H1 (cell line): Measurements from ENCODE around the gene RPL6. TPM values are rescaled to one million over a fixed set of nuclear protein-coding genes. Genes with fewer than 3 reads are reported as not detected.

Source experiments
- CTCF ChIA-PET: fragments of 300-600 bp; sonication (Branson Sonifier 250); formaldehyde crosslinking; loops from one replicate; lab custom pipeline; 2021; ENCODE audit not compliant: partially characterized antibody; lab: Charles Lee
- POLR2A ChIA-PET: fragments of 300-600 bp; sonication (Branson Sonifier 250); formaldehyde crosslinking; loops from one replicate; lab custom pipeline; 2021; ENCODE audit warnings: inconsistent platforms; ENCODE audit not compliant: partially characterized antibody; lab: Charles Lee
- DNase-seq, 2 experiments: peaks; one replicate each; pipeline versions ENCODE4 v3.0.0 to v3.0.0-alpha.2; 2010 to 2022; ENCODE audit warnings: low spot score in 2 of 2, low read depth in 1 of 2, mixed read lengths in 1 of 2
- FAIRE-seq: peaks from 2 replicates; lab custom pipeline; 2011; peaks lifted over from hg19 to GRCh38; lab: Jason Lieb, UNC
- H2AFZ ChIP-seq: 2 replicates; pipeline ENCODE4 v1.8.1; 2012; ENCODE audit warnings: low read length, inconsistent platforms
- H2AK5ac ChIP-seq: 2 replicates; pipeline ENCODE4 v1.6.1; 2013; ENCODE audit warnings: low read depth, low read length
- H2BK120ac ChIP-seq: replicated peaks from 2 replicates; pipeline ENCODE3; 2013; ENCODE audit warnings: low read depth, low read length, inconsistent platforms
- H2BK12ac ChIP-seq: 2 replicates; pipeline ENCODE4 v1.6.1; 2013; ENCODE audit warnings: low read depth, low read length
- H2BK15ac ChIP-seq: 2 replicates; pipeline ENCODE4 v1.6.1; 2013; ENCODE audit warnings: low read length
- H2BK20ac ChIP-seq: 2 replicates; pipeline ENCODE4 v1.6.1; 2013; ENCODE audit warnings: low read length
- H2BK5ac ChIP-seq: 2 replicates; pipeline ENCODE4 v1.6.1; 2013; ENCODE audit warnings: low read depth, low read length
- H3K14ac ChIP-seq: 2 replicates; pipeline ENCODE4 v1.6.1; 2013; ENCODE audit warnings: inconsistent platforms; ENCODE audit not compliant: insufficient read length
- H3K18ac ChIP-seq: 2 replicates; pipeline ENCODE4 v1.6.1; 2013; ENCODE audit warnings: low read length; ENCODE audit errors: extremely low read depth
- H3K23ac ChIP-seq: 2 replicates; pipeline ENCODE4 v1.6.1; 2013; ENCODE audit warnings: inconsistent platforms; ENCODE audit not compliant: insufficient read length
- H3K23me2 ChIP-seq: 2 replicates; pipeline ENCODE4 v1.6.1; 2013; ENCODE audit warnings: low read depth, low read length
- H3K27ac ChIP-seq: 2 replicates; pipeline ENCODE4 v1.6.1; 2011; ENCODE audit warnings: low read depth, low read length, inconsistent platforms
- H3K27me3 ChIP-seq, 4 experiments: replicated peaks in 1 of 4; 1 replicate in 1 of 4; 2 replicates in 3 of 4; pipeline versions ENCODE4 v1.6.1 to v1.8.1; 2011 to 2013; ENCODE audit warnings: low read length in 3 of 4, mild to moderate bottlenecking in 3 of 4, inconsistent platforms in 2 of 4, mixed read lengths in 2 of 4, moderate library complexity in 1 of 4; ENCODE audit not compliant: control insufficient read depth in 3 of 4, insufficient read depth in 3 of 4; ENCODE audit errors: extremely low read depth in 1 of 4
- H3K36me3 ChIP-seq, 4 experiments: 2 replicates each; pipeline versions ENCODE4 v1.6.1 to v1.8.1; 2011 to 2013; ENCODE audit warnings: mild to moderate bottlenecking in 4 of 4, low read length in 3 of 4, moderate library complexity in 2 of 4, control low read depth in 1 of 4, inconsistent platforms in 1 of 4; ENCODE audit not compliant: insufficient read depth in 4 of 4, control insufficient read depth in 2 of 4
- H3K4ac ChIP-seq: replicated peaks from 2 replicates; pipeline ENCODE3; 2013; ENCODE audit warnings: low read length, low read depth, mixed read lengths, inconsistent platforms; ENCODE audit not compliant: insufficient read length
- H3K4me1 ChIP-seq, 4 experiments: replicated peaks in 1 of 4; 1 replicate in 1 of 4; 2 replicates in 3 of 4; pipeline versions ENCODE4 v1.6.1 to v1.8.1; 2011 to 2013; ENCODE audit warnings: low read length in 3 of 4, inconsistent platforms in 2 of 4, mixed read lengths in 1 of 4; ENCODE audit not compliant: insufficient read depth in 4 of 4, control insufficient read depth in 3 of 4
- H3K4me2 ChIP-seq, 2 experiments: 2 replicates each; pipeline versions ENCODE4 v1.6.1 to v1.8.1; 2011 to 2013; ENCODE audit warnings: low read depth in 2 of 2, low read length in 2 of 2, control low read depth in 1 of 2, inconsistent platforms in 1 of 2, mild to moderate bottlenecking in 1 of 2; ENCODE audit not compliant: insufficient read depth in 1 of 2
- H3K4me3 ChIP-seq, 4 experiments: fragments of 200-600, 300-600 bp in 1 of 4; sonication (generic), shearing (Covaris generic), sonication (Bioruptor Twin) in 1 of 4; 2 replicates each; pipeline versions ENCODE4 v1.5.1 to v1.8.1; 2011 to 2016; ENCODE audit warnings: low read length in 4 of 4, low read depth in 3 of 4, control low read depth in 2 of 4, inconsistent platforms in 2 of 4, mild to moderate bottlenecking in 2 of 4, mixed read lengths in 1 of 4, moderate library complexity in 1 of 4; ENCODE audit not compliant: insufficient read depth in 2 of 4; ENCODE audit errors: extremely low read depth in 1 of 4
- H3K56ac ChIP-seq: replicated peaks from 2 replicates; pipeline ENCODE3; 2013; ENCODE audit warnings: low read depth, mild to moderate bottlenecking, mixed read lengths, low read length, inconsistent platforms; ENCODE audit not compliant: insufficient read length
- H3K79me1 ChIP-seq: 2 replicates; pipeline ENCODE4 v1.6.1; 2013; ENCODE audit warnings: low read depth, low read length, control low read depth
- H3K79me2 ChIP-seq, 2 experiments: 2 replicates each; pipeline versions ENCODE4 v1.6.1 to v1.8.1; 2012 to 2013; ENCODE audit warnings: low read length in 2 of 2, mild to moderate bottlenecking in 2 of 2, inconsistent platforms in 1 of 2; ENCODE audit not compliant: insufficient read depth in 2 of 2, control insufficient read depth in 1 of 2
- H3K9ac ChIP-seq, 4 experiments: replicated peaks in 1 of 4; 1 replicate in 1 of 4; 2 replicates in 3 of 4; pipeline versions ENCODE4 v1.6.1 to v1.8.1; 2011 to 2013; ENCODE audit warnings: low read depth in 3 of 4, low read length in 3 of 4, control low read depth in 2 of 4, mild to moderate bottlenecking in 2 of 4, moderate library complexity in 2 of 4, inconsistent platforms in 1 of 4; ENCODE audit errors: extremely low read depth in 1 of 4
- H3K9me3 ChIP-seq, 2 experiments: 2 replicates each; pipeline versions ENCODE4 v1.6.1 to v1.8.1; 2012 to 2013; ENCODE audit warnings: mild to moderate bottlenecking in 2 of 2, moderate library complexity in 2 of 2, control low read depth in 1 of 2, inconsistent platforms in 1 of 2, low read depth in 1 of 2, low read length in 1 of 2, mixed read lengths in 1 of 2; ENCODE audit not compliant: insufficient read depth in 2 of 2
- H4K20me1 ChIP-seq, 2 experiments: replicated peaks in 1 of 2; 2 replicates each; pipeline versions ENCODE3 to v1.8.1; 2011 to 2013; ENCODE audit warnings: inconsistent platforms in 2 of 2, low read length in 2 of 2, mild to moderate bottlenecking in 1 of 2; ENCODE audit not compliant: insufficient read depth in 2 of 2, control insufficient read depth in 1 of 2
- H4K5ac ChIP-seq: 2 replicates; pipeline ENCODE4 v1.6.1; 2013; ENCODE audit warnings: low read length, low read depth, mixed read lengths, inconsistent platforms; ENCODE audit not compliant: insufficient read length
- H4K8ac ChIP-seq: 2 replicates; pipeline ENCODE4 v1.8.0; 2013; ENCODE audit warnings: mild to moderate bottlenecking, moderate library complexity, low read length, inconsistent platforms; ENCODE audit not compliant: insufficient read depth; ENCODE audit errors: extremely low read depth
- H4K91ac ChIP-seq: replicated peaks from 2 replicates; pipeline ENCODE3; 2013; ENCODE audit warnings: low read length, mixed read lengths, inconsistent platforms; ENCODE audit not compliant: insufficient read length
- POLR2AphosphoS5 ChIP-seq: IDR thresholded peaks from 2 replicates; pipeline ENCODE4 v1.6.1; 2011; ENCODE audit warnings: low read depth, low read length
- RAD21 ChIP-seq, 2 experiments: IDR thresholded peaks in 1 of 2; conservative IDR thresholded peaks in 1 of 2; 2 replicates each; pipeline ENCODE4 v1.6.1; 2011; ENCODE audit warnings: low read depth in 2 of 2, low read length in 2 of 2, improper control_type of control experiment in 1 of 2, inconsistent platforms in 1 of 2, mild to moderate bottlenecking in 1 of 2, moderate library complexity in 1 of 2
- SP2 ChIP-seq: IDR thresholded peaks from 2 replicates; pipeline ENCODE4 v1.6.1; 2012; ENCODE audit warnings: mild to moderate bottlenecking, low read length, inconsistent platforms
- TBP ChIP-seq: IDR thresholded peaks from 2 replicates; pipeline ENCODE4 v1.6.1; 2011; ENCODE audit warnings: low read depth, low read length, improper control_type of control experiment
- WGBS, 2 experiments: shearing (Covaris generic) in 1 of 2; methylation state at CpG; one replicate each; pipeline versions ENCODE4 v1.1.6 to v1.1.7; 2013 to 2015; ENCODE audit warnings: low lambda C conversion rate in 2 of 2, mixed read lengths in 2 of 2, inconsistent platforms in 1 of 2, low coverage in 1 of 2, missing lambda C conversion rate in 1 of 2; ENCODE audit not compliant: insufficient replicate concordance in 2 of 2, insufficient coverage in 1 of 2, insufficient read length in 1 of 2; ENCODE audit errors: extremely low coverage in 1 of 2, missing lambda C conversion rate in 1 of 2; 5-methylcytosine and 5-hydroxymethylcytosine counted together
- polyA plus RNA-seq, 7 experiments: library from polyadenylated mRNA; depleted of rRNA in 3 of 7; stranded (reverse) in 5 of 7; unstranded in 2 of 7; fragments of >200 nt in 5 of 7; fragments of 200-250 nt in 2 of 7; gene quantifications; 1 replicate in 5 of 7; 2 replicates in 1 of 7; 4 replicates in 1 of 7; pipeline versions ENCODE4 v1.2.1 to v1.2.3, GENCODE V29; 2011 to 2013; ENCODE audit warnings: missing spikeins in 2 of 7, mixed read lengths in 2 of 7
- total RNA-seq: library from RNA; stranded (reverse); fragmentation: NEBNext Ultra II Directional; extraction: Animal tissue kit (Norgen Biotek cat#: 25700); gene quantifications from 2 replicates; pipeline ENCODE4 v1.2.1, GENCODE V29; 2021

RPL6 gene
- total and polyA plus RNA-seq, 2 of the 8 experiments (the other 6 are each of a cell fraction or from before 2014, with no cell fraction given) = 1,073 to 1,643 TPM

DNA sequence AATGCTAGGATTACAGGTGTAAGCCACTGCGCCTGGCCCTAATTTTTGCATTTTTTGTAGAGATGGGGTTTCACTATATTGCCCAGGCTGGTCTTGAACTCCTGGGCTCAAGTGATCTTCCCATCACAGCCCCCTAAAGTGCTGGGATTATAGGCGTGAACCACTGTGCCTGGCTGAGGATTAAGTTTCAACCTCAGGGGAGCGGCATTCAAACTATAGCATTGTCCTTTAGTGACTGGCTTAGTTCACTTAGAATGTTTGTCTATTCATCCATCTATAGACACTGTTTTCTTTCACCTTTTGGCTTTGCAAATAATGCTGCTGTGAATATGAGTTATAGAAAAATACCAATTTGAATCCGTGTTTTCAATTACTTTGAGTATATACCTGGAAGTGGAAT is 34.5 kb upstream of the RPL6 start:
- ChIA-PET CTCF (no interaction called here), POLR2A (no interaction called here)
- no peak overlapping the region for H2BK120ac ChIP-seq
- no peak overlapping the region for H2BK15ac ChIP-seq
- H2AK5ac ChIP-seq = no peak overlapping the region
- H3K4me1 ChIP-seq = no peaks in the 10 kb centered on the region
- WGBS, 2 experiments = 90% methylated on average over 4 of the region's 4 CpGs; no CpG with 5 or more reads in 1 of the 2 experiments
- no peak overlapping the region for H3K14ac ChIP-seq
- H3K9ac ChIP-seq = no peak overlapping the region
- no peaks in the 10 kb centered on the region for H3K23me2 ChIP-seq
- DNase-seq (no peak), FAIRE-seq (no peak)
- H3K23ac ChIP-seq = no peak overlapping the region
- no peaks in the 10 kb centered on the region for H3K9me3 ChIP-seq
- no peak overlapping the region for H3K4ac ChIP-seq
- no peak overlapping the region for H4K5ac ChIP-seq
- H3K79me1 ChIP-seq = no peaks in the 10 kb centered on the region; the same call in 1 of the 2 replicates
- H4K91ac ChIP-seq = no peak overlapping the region
- no peak overlapping the region for H3K27ac ChIP-seq
- H2BK12ac ChIP-seq = no peak overlapping the region
- H3K36me3 ChIP-seq = peaks cover 0 to 15% (median 3%) of the 10 kb centered on the region in 4 experiments; a peak in 3 of 8 replicates
- H4K20me1 ChIP-seq = no peaks in the 10 kb centered on the region
- no peak overlapping the region for H3K56ac ChIP-seq
- no peak overlapping the region for H2BK5ac ChIP-seq
- no peak overlapping the region for H2AFZ ChIP-seq
- H3K4me2 ChIP-seq = no peak overlapping the region
- H4K8ac ChIP-seq = no peak overlapping the region
- no peaks in the 10 kb centered on the region for H3K27me3 ChIP-seq
- H3K79me2 ChIP-seq = peaks cover 0 to 19% of the 10 kb centered on the region in 2 experiments; a peak in 2 of 4 replicates
- no peak overlapping the region for H3K18ac ChIP-seq
- H2BK20ac ChIP-seq = no peak overlapping the region
- no peak overlapping the region for H3K4me3 ChIP-seq
- TF ChIP-seq POLR2AphosphoS5 (no peak), TBP (no peak), SP2 (no peak), RAD21 (IDR thresholded peaks at IDR 0.05 in 1 of 2, conservative IDR thresholded peaks at IDR 0.05 in 1 of 2; ENCODE audit: low read depth in 2 of 2, low read length in 2 of 2) (no peak)
